Limb (tissue), 2 donors: ENCODE measurements around the gene RHBDD3.
"Not testable (repeated sequence)": the region's sequence is repeated elsewhere in the genome, so short reads cannot be mapped to it uniquely, and the experiment has no call there.

ENCODE experiments used
- DNase-seq, 2 donors: peaks; one replicate each; pipeline ENCODE4 v3.0.0-alpha.2; 2016; ENCODE audit errors: extremely low spot score in 2 of 2

The RHBDD3 gene

DNA sequence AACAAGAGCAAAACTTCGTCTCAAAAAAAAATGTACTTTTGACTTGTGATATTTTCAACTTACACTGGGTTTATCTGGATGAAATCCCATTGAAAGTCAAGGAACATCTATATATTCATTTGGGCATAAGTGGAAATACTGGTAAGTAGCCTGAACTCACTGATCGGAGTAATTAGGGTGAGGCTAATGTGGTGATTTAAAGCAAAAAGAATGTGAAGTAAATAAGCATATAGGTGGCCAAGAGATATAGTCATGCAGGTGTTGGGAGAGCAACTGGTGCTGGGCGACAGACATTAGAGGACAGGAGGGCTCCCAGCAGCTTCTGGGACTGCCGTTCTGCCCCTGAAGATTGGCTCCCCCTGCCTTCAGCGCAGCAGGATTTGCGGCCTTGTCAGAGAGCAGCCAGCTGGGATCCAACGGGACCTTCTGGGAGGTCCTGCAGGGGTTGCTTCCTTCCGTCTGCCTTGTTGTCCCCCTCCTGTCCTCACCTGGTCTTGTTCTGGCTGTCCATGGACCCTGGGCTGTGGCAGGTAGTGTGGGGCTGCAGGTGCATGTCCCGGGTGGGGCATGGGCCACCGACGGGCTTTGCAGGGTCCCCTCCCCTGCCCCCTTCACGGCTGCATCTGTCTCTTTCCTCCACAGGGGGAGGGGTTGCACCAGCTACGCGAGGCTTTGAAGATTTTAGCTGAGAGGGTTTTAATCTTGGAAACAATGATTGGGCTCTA is 14.1 kb downstream of the RHBDD3 start:
- DNase-seq: no peak

DNA sequence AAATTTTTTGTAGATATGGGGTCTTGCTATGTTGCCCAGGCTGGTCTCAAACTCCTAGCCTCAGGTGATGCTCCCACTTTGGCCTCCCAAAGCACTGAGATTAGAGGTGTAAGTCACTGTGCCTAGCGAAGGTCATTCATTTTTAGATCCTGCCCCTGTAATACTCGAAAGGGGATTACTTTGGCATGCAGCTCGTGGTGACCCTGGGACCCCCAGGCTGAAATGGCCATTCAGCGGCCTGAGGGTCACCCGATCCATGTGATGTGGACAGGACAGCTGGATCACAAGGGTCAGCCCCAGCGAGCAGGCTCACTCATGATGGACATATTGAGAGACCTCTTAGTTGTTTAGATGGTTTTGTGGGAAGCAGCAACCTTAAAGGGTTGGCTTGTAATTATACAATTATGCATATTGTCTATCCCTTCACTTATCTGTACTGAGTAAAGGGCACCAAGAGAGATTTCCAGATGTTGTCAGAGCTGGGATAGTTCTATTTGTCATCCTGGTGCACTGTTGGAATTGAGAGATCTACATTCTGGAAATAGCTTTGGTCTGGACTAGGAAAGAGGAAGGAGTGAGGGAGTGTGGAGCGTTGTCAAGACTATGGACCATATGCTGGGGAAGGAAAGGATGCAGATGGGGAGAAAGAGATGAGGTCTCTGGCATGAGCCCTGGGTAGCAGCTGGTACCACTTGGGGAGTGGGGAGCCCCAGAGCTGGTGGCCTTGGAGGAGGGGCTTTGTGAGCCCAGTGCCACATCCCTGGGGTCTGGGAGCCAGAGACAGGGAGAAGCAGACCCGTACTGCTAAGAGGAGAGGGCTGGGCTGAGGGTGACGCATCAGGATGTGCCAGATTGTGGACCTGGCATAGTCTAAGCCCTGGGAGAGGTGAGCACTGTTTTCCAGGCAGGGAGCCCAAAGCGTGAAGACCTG is 15.5 kb downstream of the RHBDD3 start:
- DNase-seq: no peak

DNA sequence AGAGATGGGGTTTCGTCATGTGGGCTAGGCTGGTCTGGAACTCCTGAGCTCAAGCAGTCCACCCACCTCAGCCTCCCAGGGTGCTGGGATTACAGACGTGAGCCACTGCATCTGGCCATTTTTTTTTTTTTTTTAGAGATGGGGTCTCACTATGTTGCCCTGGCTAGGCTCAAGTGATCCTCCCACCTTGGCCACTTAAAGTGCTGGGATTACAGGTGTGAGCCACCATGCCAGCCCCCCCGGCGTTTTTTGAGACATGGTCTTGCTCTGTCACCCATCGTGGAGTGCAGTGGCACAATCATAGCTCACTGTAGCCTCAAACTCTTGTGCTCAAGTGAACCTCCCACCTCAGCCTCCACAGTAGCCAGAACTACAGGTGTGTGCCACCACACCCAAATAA is 16.5 kb downstream of the RHBDD3 start:
- DNase-seq: no peak

DNA sequence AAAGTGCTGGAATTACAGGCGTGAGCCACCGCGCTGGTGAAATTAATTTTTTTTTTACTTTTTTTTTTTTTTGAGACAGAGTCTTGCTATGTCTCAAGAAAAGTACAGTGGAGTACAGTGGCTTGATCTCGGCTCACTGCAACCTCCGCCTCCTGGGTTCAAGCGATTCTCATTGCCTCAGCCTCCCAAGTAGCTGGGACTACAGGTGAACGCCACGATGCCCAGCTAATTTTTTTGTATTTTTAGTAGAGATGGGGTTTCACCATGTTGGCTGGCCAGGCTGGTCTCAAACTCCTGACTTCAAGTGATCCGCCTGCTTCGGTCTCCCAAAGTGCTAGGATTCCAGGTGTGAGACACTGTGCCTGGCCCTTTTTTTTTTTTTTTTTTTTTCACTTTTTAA is 19.9 kb downstream of the RHBDD3 start:
- not testable (repeated sequence) for DNase-seq

DNA sequence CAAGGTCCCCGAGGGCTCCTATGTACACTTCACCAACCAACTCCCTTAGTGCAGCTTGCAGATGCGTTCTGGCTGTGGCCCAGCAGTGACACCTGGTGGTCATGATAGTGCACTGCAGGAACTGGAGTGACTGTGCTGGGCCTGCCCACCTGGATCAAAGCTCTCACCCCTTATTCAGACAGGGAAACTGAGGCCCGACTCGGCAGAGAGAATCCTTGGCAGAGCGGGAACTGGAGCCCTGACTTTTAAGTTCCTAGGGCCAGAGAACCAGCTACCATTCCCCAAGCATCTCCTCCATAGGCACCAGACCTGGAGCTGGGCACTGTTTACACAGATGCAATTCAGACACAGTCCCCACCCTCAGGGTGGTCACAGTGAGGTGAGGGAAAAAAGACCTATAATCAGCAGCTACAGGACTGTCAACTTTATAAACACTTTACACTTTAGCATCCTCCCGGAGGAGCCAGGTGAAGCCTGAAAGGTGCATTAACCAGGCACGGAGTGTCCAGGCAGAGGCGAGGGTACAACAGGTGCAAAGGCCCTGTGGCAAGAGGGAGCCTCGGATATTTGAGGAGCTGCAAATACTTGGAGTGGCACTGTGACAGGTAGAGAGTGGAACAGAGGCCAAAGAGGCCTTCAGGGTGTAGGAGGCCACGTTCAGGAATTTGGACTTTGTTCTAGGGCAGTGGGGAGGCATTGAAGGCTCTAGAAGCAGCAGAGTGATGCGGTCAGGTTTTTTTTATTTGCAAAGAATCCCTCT is 22.0 kb downstream of the RHBDD3 start:
- DNase-seq: peak; percentile 67 to 84

DNA sequence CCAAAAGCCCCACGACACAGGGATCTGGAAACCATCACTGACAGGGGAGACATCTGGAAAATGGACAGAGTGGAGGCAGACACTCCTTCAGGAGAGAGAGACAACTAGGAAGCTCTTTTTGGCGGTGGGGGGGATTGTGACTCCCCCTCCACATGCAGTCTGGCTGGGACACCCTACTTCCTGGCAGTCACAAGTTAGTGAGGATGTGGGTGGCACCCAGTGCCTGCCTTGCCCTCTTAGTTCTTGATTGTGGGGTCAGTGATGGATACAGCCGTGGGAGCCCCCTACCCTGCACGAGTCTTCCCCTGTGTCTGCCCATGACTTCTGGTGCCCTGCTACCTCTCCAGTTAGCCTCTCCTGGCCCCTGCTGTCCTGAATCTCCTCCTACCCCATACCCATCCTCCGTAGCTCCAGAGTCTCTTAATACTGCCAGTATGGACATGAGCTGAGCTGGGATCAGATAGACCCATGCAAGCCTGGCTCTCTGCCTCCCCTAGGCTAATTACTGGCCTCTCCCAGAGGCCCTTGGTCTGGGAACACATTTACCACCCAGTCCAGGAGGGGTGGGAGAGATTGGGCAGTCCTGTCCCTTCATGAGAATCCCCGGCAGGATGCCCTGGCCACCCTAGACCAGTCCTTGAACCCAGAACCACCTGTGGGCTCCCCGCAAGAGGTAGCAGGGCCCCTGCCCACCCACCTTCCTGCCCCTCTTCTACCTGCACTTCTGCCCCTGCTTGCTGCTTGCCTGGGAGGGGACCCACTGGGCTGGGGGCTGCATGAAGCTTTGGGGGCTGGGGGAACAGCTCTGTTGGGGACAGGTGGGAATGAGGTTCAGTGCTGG is 22.8 kb downstream of the RHBDD3 start:
- DNase-seq: no peak

DNA sequence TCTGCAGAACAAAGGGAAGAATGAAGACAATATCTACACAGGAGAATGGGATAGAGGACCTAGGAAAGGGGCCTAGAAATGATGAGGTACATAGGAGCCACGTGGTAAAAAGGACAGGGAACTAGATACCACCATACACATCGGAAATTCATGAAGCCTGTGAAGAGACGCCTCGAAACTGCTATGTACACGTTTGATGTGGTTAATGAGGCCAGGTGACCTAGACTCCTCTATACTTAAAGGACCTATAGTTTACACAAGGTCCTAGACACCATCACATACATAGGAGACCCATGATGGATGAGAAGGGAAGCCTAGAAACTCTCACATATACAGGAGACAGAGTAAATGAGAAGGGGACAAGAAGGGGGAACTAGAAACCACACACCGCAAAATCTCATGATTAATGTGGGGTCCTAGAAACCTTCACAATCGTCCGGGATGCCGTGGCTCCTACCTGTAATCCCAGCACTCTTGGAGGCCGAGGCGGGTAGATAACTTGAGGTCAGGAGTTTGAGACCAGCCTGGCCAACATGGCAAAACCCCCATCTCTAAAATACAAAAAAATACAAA is 23.8 kb downstream of the RHBDD3 start:
- DNase-seq: no peak

DNA sequence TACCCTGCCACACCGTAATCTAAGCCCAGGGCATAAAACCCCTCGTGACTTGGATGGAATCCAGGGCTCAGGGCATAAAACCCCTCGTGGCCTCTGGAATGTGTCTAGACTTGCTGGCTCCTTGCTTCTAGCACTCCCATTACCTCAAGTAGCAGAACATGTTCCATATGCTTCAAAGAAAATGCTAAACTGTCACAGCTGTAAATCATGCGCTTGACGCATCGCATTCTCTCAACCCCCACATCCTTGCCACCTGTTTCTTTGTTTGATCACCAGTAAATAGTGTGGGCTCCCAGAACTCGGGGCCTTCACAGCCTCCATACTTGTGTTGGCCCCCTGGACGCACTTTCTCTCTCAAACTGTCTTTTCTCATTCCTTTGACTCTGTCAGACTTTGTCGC is 27.3 kb downstream of the RHBDD3 start:
- not testable (repeated sequence) for DNase-seq

DNA sequence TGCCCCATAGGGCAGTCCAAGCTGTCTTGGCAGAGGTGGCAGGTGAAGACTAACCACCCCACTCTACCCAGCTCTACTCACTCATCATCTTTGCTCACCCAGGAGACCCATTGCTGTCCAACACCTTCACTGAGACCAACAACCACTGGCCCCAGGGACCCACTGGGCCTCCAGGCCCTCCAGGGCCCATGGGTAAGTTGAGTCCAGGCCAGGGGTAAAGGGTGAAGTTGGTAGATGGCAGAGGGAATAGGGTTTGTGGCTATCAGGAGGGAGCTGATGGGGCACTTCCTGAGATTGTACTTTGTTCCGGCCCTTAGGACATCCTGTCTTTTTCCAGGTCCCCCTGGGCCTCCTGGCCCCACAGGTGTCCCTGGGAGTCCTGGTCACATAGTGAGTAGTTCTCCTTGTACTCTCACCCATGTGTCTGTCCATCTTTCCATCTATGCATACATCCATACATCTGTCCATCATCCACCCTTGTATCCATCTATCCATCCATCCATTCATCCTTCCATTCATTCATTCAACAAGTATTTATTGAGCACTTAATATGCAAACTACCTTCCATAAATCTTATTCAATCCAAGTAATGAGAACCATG is 34.4 kb downstream of the RHBDD3 start:
- DNase-seq: no peak

DNA sequence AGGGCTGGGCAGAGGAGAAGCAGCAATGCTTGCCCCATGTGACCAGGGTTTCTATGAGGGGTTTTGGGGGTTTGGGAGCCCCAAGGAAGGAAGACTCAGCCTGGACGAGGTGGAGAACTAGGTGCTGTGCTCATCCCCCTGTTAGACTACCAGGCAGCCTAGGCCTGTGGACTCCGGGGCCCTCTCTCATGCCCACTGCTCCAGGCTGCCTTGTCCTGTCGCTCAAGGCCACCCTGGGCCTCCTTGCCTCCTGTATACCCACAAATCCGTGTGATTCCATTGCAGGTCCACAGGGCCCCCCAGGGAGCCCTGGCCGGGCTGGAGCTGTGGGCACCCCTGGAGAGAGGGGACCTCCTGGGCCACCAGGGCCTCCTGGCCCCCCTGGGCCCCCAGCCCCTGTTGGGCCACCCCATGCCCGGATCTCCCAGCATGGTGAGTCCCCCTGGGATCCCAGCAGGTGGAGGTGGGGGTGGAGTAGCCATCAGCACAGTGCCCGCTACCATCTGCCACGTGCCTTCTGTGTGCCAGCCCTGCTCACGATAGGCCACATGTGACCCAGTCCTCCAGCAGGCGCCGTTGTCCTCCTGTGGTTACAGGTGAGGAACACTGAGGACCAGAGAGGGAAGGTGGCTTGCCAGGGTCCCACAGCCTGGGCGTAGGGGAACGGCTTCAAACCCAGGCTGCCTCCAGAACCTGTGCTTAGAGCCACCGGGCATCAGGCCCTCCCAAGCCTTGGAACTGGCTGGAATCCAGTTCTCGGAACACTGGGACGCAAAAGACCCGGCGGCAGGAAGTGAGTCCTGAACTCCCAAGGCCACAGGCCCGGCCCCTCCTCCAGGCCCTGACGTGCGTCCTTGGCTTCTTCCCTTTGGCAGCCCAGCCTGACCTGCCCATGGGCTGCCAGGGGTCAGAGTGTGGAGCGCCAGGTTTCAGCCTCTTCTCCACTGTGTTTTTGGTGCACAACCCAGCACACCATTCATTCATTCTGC is 35.5 kb downstream of the RHBDD3 start:
- no peak for DNase-seq

DNA sequence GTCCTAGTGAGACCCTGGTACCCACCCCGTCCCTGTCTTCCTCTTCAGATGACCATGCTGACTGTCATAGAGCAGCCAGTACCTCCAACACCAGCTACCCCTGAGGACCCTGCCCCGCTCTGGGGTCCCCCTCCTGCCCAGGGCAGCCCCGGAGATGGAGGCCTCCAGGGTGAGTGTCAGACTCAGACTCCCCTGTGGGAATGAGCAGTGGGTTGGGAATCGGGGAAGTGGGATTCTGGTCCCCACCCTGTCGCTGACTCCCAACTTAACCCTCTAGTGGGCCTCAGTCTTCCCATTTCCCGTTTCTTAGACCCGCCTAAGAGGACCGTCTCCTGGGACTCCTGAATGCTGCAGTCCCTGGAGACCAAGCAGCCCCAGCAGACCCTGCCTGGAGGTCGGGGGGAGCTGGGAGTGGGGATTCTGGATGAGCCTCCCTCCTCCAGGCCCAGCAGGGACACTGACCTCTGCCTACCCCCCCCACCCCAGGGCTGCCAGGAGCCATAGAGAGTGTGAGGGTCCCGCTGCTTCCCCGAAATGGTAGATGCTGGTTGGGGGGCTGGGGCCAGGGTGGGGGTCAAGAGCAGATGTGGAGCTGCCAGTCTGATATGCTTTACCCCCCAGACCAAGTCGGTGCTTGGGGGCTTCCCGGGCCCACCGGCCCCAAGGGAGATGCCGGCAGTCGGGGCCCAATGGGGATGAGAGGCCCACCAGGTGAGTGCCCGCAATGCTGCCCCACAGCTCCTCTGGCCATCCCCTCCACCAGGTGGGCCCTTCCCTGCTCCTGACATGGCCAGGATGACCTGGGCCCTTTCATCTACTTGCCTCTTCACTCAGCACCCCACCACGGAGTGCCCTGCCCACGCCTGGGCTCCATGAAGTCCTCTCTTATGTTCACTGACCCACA is 36.6 kb downstream of the RHBDD3 start:
- DNase-seq: no peak

DNA sequence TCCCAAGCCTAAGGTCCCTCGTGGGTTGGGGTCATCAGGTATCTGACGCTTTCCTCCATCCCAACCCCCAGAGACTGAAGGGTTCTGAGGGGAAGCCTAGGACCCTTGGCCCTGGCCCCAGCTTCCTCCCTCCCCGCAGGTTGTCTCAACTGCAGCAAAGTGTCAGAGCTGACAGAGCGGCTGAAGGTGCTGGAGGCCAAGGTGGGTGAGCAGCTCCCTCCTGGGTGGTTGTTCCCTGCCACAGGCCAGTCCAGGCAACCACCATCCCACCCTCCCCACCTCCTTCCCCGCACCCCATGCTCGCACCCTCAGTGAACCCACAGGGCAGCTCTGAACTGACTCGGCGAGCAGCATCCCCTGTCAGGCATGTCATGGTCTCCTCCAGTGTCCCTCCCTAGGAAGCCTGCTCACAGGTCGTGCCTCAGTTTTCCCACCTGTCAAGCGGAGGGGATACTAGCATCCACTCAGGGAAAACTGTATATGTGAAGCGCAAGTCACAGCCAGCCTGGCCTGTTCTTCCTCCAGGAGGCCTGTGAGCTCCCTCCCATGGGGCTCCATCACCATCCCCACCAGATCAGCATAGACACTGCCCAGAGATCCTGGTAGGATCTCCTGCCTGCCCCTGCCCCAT is 41.3 kb downstream of the RHBDD3 start:
- no peak for DNase-seq

DNA sequence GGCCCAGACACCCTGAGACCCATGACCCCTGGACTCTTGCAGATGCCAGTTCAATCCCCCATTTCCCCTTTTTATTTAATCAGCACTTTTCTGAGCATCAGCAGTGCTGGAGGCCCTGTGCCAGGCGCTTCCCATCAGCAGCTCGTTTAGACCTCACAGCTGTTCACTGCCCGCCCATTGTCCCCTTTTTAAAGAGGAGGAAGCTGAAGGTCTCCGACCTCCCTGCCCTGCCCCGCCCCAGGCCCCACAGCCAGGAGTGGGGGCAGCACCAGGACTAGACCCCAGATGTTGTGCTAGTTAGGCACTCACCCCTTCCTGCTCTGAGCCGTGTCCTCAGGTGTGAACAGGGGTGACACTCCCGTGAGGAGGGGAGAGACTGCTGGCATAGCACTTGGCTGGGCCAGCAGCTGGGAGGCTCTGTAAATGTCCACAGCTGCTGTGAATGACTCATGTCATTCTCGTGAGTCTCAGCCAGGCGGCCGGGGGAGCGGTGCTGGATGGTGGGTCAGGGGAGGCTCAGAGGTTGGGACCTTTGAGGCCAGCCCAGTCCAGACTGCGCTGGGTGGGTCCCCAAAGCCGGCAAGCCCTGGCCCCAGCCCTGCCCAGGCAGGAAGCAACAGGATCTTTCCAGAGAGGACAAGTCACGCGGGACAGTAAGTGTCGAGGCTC is 42.2 kb downstream of the RHBDD3 start:
- peak in 1 of 2 donors; percentile 43 for DNase-seq

DNA sequence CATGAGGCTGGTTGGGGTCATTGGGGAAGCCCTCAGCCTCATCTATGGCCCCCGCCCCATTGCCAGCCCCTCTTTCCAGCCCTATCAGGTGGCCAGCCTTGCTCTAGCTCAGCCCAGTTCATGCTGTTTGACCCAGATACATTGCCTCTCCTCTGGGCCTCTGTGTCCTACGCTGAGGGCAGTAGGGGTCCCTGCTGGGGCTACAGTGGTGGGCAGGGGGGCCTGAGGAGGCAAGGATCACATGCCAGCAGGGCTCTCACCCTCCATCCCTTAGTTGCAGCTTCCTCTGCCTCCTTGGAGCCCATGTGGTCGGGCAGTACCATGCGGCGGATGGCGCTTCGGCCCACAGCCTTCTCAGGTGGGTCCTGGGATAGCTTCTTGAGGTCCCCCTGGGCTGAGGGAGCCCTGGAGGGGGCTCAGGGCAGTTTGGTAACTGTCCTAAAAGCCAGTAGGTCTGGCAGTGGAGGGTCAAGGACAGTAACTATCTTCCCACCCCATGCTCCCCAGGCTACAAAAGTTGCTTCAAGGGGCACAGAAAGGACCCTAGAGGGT is 42.8 kb downstream of the RHBDD3 start:
- DNase-seq: no peak

DNA sequence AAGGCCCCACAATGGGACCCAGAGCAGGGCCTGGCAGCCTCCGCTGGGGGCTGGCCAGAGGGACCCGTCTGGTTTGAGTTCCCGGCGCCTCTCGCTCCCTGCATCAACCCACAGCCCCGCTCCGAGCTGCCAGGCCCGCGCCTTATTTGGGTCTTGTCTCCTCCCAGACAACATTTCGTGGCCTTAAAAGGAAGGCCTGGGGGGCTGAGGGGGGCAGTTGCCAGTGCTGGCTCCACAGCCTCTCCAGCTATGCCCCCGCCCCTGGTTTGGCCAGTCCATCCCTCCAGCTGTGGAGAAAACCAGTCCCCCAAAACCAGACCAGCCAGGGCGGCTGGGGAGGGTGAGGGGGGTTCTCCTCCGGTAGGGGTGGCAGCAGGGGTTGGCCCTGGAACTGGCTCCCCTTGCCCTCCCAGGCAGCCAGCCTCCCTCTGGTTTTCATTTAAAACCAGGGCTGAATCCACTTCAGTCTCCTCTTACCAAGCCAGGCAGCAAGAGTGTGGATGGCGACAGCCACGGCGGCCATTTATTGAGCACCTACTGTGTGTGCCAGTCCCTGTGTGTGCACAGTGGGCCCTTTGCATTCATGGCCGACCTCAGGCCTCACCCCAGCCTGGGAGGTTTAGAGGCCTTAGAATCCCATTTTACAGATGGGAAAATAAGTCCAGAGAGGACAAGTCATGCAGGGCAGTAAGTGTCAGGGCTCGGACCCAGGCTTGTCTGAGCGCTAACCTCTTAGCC is 43.5 kb downstream of the RHBDD3 start:
- no peak for DNase-seq
